ENCODE data around the gene MRPS7. TPM values are rescaled to one million over a fixed set of nuclear protein-coding genes. Genes with fewer than 3 reads are reported as not detected.

The MRPS7 gene
- total RNA-seq, 6 donors from 2014 or later, result 23.7 to 56.7 (median 36.9) TPM

DNA sequence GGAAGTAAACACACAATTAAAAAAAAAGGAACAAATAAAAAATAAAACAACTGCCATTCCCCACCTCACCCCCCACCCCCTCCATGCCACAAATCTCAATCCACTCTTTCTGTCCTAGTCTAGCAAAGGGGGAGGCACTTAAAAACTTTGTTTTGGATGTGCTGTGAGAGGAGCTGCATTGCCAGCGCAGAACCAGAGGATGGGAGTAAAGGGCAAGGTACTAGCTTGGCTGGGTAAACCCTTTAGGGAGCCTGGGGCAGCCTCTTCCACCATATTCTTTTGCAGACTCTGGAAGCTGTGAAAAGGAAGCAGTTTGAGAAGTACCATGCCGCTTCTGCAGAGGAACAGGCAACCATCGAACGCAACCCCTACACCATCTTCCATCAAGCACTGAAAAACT, 1.4 kb downstream of the MRPS7 start:
- H3K27me3 ChIP-seq, result no peaks in the 10 kb centered on the region
- ATAC-seq (ENCODE audit: low FRiP score in 2 of 2), result no peak
- H3K9me3 ChIP-seq, result no peaks in the 10 kb centered on the region
- TF ChIP-seq EP300 (IDR thresholded peaks at IDR 0.05), result no peak
- 91 to 92% methylated on average over 4 of the region's 4 CpGs for WGBS, 2 donors
- peaks cover 27 to 60% (median 37%) of the 10 kb centered on the region in 4 donors for H3K4me1 ChIP-seq
- peak overlapping the region in 1 of 4 donors; percentile 79 for H3K4me3 ChIP-seq
- H3K36me3 ChIP-seq, result peaks cover 7 to 43% (median 35%) of the 10 kb centered on the region in 4 donors
- peak overlapping the region in 1 of 4 donors; percentile 96 for H3K27ac ChIP-seq
- no peak for DNase-seq

DNA sequence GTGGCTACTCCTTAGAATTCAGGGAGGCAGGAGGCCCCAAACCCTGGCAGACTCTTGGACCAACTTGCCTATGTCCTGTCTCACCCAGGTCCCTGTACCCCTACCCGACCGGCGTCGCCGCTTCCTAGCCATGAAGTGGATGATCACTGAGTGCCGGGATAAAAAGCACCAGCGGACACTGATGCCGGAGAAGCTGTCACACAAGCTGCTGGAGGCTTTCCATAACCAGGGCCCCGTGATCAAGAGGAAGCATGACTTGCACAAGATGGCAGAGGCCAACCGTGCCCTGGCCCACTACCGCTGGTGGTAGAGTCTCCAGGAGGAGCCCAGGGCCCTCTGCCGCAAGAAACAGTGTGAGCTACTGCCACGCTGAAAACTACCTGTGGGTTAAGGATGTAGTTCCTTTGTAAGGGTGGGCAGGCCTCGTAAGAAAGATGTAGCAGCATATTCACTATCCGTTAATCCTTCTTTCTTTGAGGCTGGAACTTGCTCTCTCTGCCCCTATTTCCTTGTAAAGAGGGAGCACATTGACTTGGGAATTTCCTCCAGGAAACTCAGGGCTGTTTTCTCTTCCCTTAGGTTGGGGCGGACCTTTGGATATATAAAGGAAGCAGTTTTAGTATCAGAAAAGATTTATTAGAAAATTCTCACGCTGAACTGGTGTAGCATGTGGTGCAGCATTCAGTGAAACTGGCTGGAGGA, 4.1 kb downstream of the MRPS7 start:
- H3K9me3 ChIP-seq, result no peaks in the 10 kb centered on the region
- H3K4me1 ChIP-seq, result peaks cover 15 to 41% (median 24%) of the 10 kb centered on the region in 4 donors
- no peak overlapping the region for H3K4me3 ChIP-seq
- WGBS, 2 donors, result 73 to 76% methylated on average over 17 of the region's 17 CpGs
- TF ChIP-seq, protein P1, sequence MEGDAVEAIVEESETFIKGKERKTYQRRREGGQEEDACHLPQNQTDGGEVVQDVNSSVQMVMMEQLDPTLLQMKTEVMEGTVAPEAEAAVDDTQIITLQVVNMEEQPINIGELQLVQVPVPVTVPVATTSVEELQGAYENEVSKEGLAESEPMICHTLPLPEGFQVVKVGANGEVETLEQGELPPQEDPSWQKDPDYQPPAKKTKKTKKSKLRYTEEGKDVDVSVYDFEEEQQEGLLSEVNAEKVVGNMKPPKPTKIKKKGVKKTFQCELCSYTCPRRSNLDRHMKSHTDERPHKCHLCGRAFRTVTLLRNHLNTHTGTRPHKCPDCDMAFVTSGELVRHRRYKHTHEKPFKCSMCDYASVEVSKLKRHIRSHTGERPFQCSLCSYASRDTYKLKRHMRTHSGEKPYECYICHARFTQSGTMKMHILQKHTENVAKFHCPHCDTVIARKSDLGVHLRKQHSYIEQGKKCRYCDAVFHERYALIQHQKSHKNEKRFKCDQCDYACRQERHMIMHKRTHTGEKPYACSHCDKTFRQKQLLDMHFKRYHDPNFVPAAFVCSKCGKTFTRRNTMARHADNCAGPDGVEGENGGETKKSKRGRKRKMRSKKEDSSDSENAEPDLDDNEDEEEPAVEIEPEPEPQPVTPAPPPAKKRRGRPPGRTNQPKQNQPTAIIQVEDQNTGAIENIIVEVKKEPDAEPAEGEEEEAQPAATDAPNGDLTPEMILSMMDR (IDR thresholded peaks at IDR 0.05), result no peak
- TF ChIP-seq POLR2AphosphoS5 (IDR thresholded peaks at IDR 0.05), result no peak
- TF ChIP-seq POLR2A (IDR thresholded peaks at IDR 0.05), result no peak
- TF ChIP-seq EP300 (IDR thresholded peaks at IDR 0.05), result no peak
- H3K27me3 ChIP-seq, result no peaks in the 10 kb centered on the region
- ATAC-seq (ENCODE audit: low FRiP score in 2 of 2) (no peak), DNase-seq (peak in 1 of 2 donors; percentile 39)
- H3K36me3 ChIP-seq, result peaks cover 7 to 43% (median 35%) of the 10 kb centered on the region in 4 donors
- H3K27ac ChIP-seq, result no peak overlapping the region

DNA sequence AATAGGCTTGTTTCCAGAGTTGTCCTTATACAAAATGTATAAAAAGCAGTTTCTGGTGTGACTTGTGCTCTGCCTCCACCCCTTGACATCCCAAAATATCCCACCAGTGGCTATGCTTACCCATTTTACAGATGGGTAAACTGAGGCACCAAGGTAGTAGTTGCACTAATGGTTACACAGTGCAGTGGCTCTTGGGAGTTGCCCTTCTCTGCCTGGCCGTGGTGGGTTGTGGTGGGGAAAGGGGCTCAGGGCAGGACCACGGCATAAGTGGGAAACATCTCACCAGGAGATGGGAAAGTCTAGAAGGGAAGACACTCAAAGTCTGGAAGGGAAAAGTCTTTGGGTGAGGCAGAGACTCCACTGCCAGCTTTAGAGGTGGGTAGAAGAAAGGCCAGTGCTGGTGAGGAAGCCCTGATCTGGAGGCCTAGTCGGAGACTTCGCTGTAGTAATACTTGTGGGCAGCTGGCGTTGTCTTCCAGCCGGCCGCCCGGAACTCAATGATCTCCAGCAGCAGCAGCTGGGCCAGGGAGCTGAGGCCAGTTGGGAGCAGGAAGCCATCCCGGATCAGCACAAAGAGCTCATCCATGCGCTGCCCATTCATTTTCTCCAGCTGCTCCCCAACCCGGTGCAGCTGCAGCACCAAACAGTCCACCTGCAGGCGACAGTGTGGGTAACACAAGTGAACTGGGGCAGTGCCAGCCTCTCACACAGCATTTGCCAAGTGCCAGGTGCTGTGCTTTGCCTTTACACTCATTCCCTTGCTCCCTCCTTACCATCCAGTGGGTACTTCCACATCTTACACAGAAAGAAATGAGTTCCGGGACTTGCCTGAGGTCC, 4.9 kb downstream of the MRPS7 start:
- WGBS, 2 donors, result 83 to 88% methylated on average over 13 of the region's 13 CpGs
- DNase-seq (no peak), ATAC-seq (ENCODE audit: low FRiP score in 2 of 2) (no peak)
- H3K4me1 ChIP-seq, result peaks cover 15 to 40% (median 24%) of the 10 kb centered on the region in 4 donors
- no peaks in the 10 kb centered on the region for H3K9me3 ChIP-seq
- H3K27me3 ChIP-seq, result no peaks in the 10 kb centered on the region
- H3K27ac ChIP-seq, result no peak overlapping the region
- H3K36me3 ChIP-seq, result peaks cover 7 to 43% (median 35%) of the 10 kb centered on the region in 4 donors
- TF ChIP-seq POLR2A (IDR thresholded peaks at IDR 0.05) (no peak), EP300 (IDR thresholded peaks at IDR 0.05) (no peak), POLR2AphosphoS5 (IDR thresholded peaks at IDR 0.05) (no peak)
- TF ChIP-seq, protein P1 (IDR thresholded peaks at IDR 0.05), result no peak
- H3K4me3 ChIP-seq, result no peak overlapping the region

DNA sequence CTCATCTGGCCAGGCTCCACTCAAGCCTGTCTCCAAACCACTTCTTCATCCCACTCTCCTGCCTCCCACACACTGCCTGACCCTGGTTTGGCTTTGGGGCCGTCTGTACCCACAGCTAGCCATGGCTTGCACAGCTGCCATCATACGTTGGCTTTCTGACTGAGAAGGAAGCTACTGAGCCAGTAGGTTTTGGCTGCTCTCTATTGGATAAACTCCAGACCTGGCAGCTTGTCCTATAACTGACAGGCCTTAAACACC, 5.4 kb downstream of the MRPS7 start:
- no peak overlapping the region for H3K27ac ChIP-seq
- ATAC-seq (ENCODE audit: low FRiP score in 2 of 2), result no peak
- H3K4me1 ChIP-seq, result peaks cover 18 to 46% (median 29%) of the 10 kb centered on the region in 4 donors
- TF ChIP-seq POLR2AphosphoS5 (IDR thresholded peaks at IDR 0.05) (no peak), POLR2A (IDR thresholded peaks at IDR 0.05) (no peak), EP300 (IDR thresholded peaks at IDR 0.05) (no peak)
- TF ChIP-seq, protein P1 (IDR thresholded peaks at IDR 0.05), result no peak
- H3K36me3 ChIP-seq, result peaks cover 7 to 43% (median 35%) of the 10 kb centered on the region in 4 donors
- H3K27me3 ChIP-seq, result no peaks in the 10 kb centered on the region
- no peak for DNase-seq
- no peaks in the 10 kb centered on the region for H3K9me3 ChIP-seq
- no peak overlapping the region for H3K4me3 ChIP-seq
- WGBS, 2 donors, result 46 to 66% methylated on average over 2 of the region's 2 CpGs

DNA sequence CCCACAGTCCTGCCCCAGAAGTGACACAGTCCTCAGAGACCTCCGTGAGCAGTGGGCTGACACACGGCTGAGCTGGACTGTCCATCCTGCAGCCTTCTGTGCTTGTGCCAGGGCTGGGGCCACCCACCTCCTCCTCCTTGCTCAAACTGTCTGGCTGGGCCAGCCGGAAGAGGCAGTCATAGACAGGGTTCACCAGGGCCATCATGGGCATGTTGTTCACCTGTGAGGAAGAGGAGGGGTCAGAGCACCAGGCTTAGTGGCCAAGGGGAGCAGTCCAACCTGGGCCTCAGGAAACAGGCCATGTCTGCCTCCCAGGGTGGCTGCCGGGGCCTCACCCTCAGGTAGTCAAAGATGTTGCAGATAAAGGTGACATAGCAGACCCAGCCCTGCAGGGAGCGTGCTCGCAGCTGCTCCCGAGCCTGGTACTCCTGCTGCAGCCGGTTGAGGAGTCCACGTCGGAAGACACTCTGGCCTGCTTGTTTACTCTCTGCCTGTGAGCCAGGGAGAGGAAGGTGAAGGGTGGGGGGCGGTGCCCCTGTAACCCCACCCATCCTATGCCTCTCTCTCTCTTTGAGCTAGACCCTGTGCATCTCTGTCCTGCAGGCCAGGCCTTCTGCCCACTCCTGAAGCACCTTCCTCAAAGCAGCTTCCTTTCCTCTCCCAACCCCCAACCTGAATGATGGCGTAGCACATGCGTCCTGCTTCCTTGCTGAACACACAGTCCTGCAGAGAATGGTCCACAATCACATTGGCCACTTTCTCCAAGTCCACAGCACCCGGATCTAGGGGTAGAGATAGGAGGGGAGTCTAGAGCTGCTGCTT, 5.9 kb downstream of the MRPS7 start:
- H3K9me3 ChIP-seq, result no peaks in the 10 kb centered on the region
- H3K36me3 ChIP-seq, result peaks cover 7 to 43% (median 35%) of the 10 kb centered on the region in 4 donors
- peaks cover 18 to 46% (median 28%) of the 10 kb centered on the region in 4 donors for H3K4me1 ChIP-seq
- DNase-seq (no peak), ATAC-seq (ENCODE audit: low FRiP score in 2 of 2) (no peak)
- no peak for TF ChIP-seq POLR2AphosphoS5 (IDR thresholded peaks at IDR 0.05)
- TF ChIP-seq EP300 (IDR thresholded peaks at IDR 0.05), result no peak
- no peak for TF ChIP-seq POLR2A (IDR thresholded peaks at IDR 0.05)
- TF ChIP-seq, protein P1 (IDR thresholded peaks at IDR 0.05), result no peak
- no peaks in the 10 kb centered on the region for H3K27me3 ChIP-seq
- WGBS, 2 donors, result 53 to 68% methylated on average over 7 to 14 of the region's 14 CpGs
- H3K27ac ChIP-seq, result no peak overlapping the region
- H3K4me3 ChIP-seq, result no peak overlapping the region
